ENCODE data around the gene MAD1L1. TPM values are rescaled to one million over a fixed set of nuclear protein-coding genes. Genes with fewer than 3 reads are reported as not detected.
"Not testable (repeated sequence)": the region's sequence is repeated elsewhere in the genome, so short reads cannot be mapped to it uniquely, and the experiment has no call there.

Gene MAD1L1
- total RNA-seq, 2 donors from 2014 or later = 51.2 to 63.8 TPM

DNA sequence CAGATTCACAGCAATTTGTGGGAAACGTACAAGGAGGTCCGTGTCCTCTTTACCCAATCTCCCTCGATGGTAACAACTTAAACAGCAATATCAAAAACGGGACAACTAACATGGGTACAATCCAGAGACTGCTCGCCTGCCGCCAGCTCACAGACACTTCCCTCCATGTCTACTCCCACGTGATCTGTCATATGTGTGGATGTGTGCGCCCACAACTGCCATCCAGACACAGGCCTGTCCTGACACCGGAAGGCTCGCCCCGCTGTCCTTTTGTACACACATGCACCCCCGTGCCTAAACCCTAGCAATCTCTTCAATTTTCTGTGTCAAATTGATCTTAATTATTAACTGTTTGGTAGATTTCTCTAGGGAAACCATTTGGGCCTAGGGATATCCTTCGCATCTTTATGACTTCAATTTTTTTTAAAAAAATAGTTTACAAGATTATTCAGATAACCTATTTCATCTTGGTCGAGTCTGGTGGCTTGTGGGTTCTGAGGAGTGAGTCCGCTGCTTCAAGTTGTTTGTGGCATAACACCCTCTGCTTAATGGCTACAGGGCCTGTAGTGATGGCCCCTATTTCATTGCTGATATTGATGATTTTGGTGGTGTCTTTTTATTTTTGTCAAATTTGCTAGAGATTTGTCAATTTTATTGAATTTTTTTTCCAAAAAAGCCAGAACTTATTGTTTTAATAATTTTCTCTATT is 260.6 kb downstream of the MAD1L1 start:
- Mint-ChIP-seq H3K9me3 (no peaks in the 10 kb centered on the region), H3K27ac (no peak overlapping the region), H3K4me1 (ENCODE audit: low read depth) (peaks cover 21% of the 10 kb centered on the region), H3K36me3 (ENCODE audit: insufficient read depth in 2 of 2) (peaks cover 5 to 6% of the 10 kb centered on the region in 2 donors), H3K27me3 (ENCODE audit: low read depth) (no peaks in the 10 kb centered on the region), H3K4me3 (no peak overlapping the region)
- ATAC-seq (replicated peaks in 1 of 2) (no peak), DNase-seq (no peak)

GRCh38 chr7:1970895-1971294 is 261.9 kb downstream of the MAD1L1 start:
- Mint-ChIP-seq H3K27ac (no peak overlapping the region), H3K36me3 (ENCODE audit: insufficient read depth in 2 of 2) (peaks cover 2 to 8% of the 10 kb centered on the region in 2 donors), H3K4me1 (ENCODE audit: low read depth) (peaks cover 27% of the 10 kb centered on the region), H3K9me3 (no peaks in the 10 kb centered on the region), H3K27me3 (ENCODE audit: low read depth) (no peaks in the 10 kb centered on the region), H3K4me3 (no peak overlapping the region)
- no peak for ATAC-seq (replicated peaks in 1 of 2)
- no peak for DNase-seq

DNA sequence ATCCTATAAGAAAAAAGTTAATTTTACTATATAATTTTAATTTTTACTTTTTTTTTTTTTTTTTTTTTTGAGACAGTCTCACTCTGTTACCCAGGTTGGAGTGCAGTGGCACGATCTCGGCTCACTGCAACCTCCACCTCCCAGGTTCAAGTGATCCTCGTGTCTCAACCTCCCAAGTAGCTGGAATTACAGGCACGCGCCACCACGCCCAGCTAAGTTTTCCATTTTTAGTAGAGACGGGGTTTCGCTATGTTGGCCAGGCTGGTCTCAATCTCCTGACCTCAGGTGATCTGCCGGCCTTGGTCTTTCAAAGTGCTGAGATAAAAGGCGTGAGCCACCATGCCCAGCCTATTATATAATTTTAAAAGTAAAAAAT is 262.5 kb downstream of the MAD1L1 start:
- not testable (repeated sequence) for H3K36me3 Mint-ChIP-seq (ENCODE audit: insufficient read depth in 2 of 2); H3K27me3 Mint-ChIP-seq (ENCODE audit: low read depth); H3K4me3 Mint-ChIP-seq; ATAC-seq (replicated peaks in 1 of 2); DNase-seq; H3K27ac Mint-ChIP-seq; H3K9me3 Mint-ChIP-seq
- peaks cover 31% of the 10 kb centered on the region for H3K4me1 Mint-ChIP-seq (ENCODE audit: low read depth)

DNA sequence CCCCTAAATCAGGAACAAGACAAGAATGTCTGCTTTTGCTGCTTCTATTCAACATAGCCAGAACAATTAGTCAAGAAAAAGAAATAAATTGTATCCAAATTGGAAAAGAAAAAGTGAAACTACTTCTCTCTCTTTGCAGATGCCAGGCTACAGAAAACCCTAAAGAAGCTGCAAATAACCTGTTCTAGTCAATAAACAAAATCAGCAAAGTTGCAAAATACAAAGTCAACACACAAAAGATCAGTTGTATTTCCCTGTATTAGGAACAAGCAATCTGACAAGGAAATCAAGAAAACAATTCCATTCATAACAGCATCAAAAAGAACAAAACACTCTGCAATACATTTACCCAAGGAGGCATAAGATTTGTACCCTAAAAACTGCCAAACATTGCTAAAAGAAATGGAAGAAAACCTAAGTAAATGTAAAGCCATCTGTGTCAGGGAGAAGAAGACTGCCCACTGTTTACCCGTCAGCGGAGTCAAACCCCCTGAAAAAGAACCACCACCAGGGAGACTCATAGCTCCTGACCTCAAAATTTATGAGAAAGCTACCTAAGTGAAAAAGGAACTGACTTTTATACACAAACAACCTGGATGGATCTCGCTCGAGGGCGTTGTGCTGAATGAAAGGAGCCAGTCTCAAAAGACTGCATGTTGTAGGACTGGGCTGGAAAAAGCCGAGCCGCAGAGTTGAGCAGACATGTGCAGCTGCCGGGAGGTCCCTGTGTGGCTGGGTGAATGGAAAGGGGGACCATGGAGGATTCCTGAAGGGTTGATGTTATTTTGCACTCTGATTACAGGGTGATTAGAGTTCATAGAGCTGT is 263.1 kb downstream of the MAD1L1 start:
- Mint-ChIP-seq H3K27ac (no peak overlapping the region), H3K4me3 (no peak overlapping the region), H3K4me1 (ENCODE audit: low read depth) (peaks cover 30% of the 10 kb centered on the region), H3K36me3 (ENCODE audit: insufficient read depth in 2 of 2) (peaks cover 2 to 10% of the 10 kb centered on the region in 2 donors), H3K9me3 (no peaks in the 10 kb centered on the region), H3K27me3 (ENCODE audit: low read depth) (no peaks in the 10 kb centered on the region)
- no peak for DNase-seq
- ATAC-seq (replicated peaks in 1 of 2) = peak; percentile 26 to 60

DNA sequence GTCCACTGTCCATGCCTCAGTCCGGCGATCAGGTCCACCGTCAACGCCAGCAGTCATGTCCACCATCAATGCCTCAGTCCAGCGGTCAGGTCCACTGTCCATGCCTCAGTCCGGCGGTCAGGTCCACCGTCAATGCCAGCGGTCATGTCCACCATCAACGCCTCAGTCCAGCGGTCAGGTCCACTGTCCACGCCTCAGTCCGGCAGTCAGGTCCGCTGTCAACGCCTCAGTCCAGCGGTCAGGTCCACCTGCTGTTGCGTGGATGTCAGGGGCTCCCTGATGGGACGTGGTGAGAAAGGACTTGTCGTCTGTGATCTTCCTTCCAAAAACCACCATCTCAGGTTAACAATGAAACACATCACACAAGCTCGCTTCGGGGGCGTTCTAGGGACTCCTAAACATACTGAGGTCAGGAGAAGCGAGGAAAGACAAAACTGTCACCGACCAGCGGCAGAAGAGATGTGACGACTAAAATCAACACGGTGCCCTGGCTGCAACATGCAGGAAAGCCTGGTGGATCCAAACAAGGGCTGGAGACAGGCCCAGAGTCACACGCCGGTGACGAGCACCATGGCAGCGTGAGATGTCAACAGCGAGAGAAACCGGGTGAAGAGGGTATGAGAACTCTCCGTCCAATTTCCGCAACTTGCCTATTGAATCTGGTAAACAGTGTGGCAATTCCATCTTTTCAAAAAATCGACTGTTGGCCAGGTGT is 264.2 kb downstream of the MAD1L1 start:
- Mint-ChIP-seq H3K9me3 (no peaks in the 10 kb centered on the region), H3K4me3 (no peak overlapping the region), H3K4me1 (ENCODE audit: low read depth) (peaks cover 24% of the 10 kb centered on the region), H3K27me3 (ENCODE audit: low read depth) (no peaks in the 10 kb centered on the region), H3K27ac (no peak overlapping the region), H3K36me3 (ENCODE audit: insufficient read depth in 2 of 2) (peaks cover 2 to 16% of the 10 kb centered on the region in 2 donors)
- ATAC-seq (replicated peaks in 1 of 2) (no peak), DNase-seq (no peak)

DNA sequence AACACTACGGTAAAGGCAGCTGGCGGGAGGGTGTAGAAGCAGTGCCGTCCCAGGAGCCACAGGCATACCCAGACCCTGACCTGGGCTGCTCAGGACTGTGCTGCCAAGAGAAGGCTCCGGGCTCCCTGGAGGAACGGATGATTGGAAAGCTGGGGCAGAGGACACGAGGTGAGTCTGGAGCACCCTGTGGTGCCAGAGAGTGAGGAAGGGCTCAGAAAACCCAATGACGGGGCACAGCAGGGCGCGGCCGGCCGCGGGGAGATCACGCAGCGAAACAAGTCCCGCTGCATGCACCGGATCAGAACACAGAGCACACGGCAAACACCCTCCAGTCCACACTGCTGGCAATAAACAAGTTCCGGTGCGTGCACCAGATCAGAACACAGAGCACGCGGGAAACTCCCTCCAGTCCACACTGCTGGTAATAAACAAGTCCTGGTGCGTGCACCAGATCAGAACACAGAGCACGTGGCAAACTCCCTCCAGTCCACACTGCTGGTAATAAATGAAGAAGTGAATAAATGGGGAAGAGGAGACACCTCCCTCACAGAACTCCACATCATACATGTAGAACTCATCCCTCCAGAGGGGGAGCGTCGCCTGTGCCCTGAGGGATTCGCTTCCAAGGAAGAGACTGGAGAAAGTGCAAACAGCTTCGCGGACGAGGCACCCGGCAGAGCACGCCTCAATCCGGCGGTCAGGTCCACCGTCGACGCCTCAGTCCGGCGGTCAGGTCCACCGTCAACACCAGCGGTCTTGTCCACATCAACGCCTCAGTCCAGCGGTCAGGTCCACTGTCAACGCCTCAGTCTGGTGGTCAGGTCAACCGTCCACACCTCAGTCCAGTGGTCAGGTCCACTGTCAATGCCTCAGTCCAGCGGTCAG is 265.0 kb downstream of the MAD1L1 start:
- no peaks in the 10 kb centered on the region for H3K27me3 Mint-ChIP-seq (ENCODE audit: low read depth)
- no peak overlapping the region for H3K27ac Mint-ChIP-seq
- peaks cover 24% of the 10 kb centered on the region for H3K4me1 Mint-ChIP-seq (ENCODE audit: low read depth)
- no peaks in the 10 kb centered on the region for H3K9me3 Mint-ChIP-seq
- no peak for DNase-seq
- ATAC-seq (replicated peaks in 1 of 2) = no peak
- H3K36me3 Mint-ChIP-seq (ENCODE audit: insufficient read depth in 2 of 2) = peaks cover 4 to 22% of the 10 kb centered on the region in 2 donors
- no peak overlapping the region for H3K4me3 Mint-ChIP-seq

GRCh38 chr7:1966631-1967200 is 266.0 kb downstream of the MAD1L1 start:
- Mint-ChIP-seq H3K9me3 (peaks cover 5 to 7% of the 10 kb centered on the region in 2 donors), H3K36me3 (ENCODE audit: insufficient read depth in 2 of 2) (peaks cover 10 to 31% of the 10 kb centered on the region in 2 donors), H3K4me1 (ENCODE audit: low read depth) (peaks cover 31% of the 10 kb centered on the region), H3K27me3 (ENCODE audit: low read depth) (no peaks in the 10 kb centered on the region), H3K27ac (no peak overlapping the region), H3K4me3 (no peak overlapping the region)
- ATAC-seq (replicated peaks in 1 of 2) (no peak), DNase-seq (no peak)

DNA sequence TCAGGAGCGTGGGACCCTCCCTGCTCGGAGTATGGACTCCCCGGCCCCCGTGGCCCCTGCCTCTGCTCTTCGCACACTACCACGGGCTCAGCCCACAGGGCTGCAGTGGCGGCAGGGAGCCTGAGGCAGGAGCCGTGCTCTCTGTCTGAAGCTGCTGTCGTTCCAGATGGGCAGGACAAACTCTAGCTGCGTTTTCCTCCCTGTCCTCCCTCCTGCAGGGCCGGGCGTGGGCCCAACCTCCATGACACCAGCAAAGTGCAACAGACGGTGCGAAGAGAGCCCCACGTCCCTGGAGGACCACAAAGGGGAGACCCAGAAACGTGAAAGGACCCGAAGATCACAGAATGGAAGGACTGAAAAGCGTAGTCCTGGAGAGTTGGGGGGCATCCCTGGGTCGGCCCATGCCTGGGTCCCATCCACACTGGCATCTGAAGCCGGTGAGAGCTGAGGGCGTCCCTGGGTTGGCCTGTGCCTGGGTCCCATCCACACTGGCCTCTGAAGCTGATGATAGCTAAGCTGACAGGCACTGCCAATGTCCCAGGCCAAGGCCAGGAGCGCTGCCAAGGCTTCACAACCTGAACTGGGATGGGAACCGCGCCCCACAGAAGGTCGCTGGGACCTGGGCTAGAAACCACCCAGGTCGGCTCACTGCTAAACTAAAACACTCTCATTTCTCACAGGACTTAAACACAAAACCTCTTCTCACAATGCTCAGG is 267.0 kb downstream of the MAD1L1 start:
- Mint-ChIP-seq H3K27me3 (ENCODE audit: low read depth) (no peaks in the 10 kb centered on the region), H3K27ac (no peak overlapping the region), H3K4me3 (no peak overlapping the region), H3K9me3 (peaks cover 9 to 15% of the 10 kb centered on the region in 2 donors), H3K36me3 (ENCODE audit: insufficient read depth in 2 of 2) (peaks cover 16 to 39% of the 10 kb centered on the region in 2 donors), H3K4me1 (ENCODE audit: low read depth) (peaks cover 39% of the 10 kb centered on the region)
- no peak for DNase-seq
- no peak for ATAC-seq (replicated peaks in 1 of 2)

DNA sequence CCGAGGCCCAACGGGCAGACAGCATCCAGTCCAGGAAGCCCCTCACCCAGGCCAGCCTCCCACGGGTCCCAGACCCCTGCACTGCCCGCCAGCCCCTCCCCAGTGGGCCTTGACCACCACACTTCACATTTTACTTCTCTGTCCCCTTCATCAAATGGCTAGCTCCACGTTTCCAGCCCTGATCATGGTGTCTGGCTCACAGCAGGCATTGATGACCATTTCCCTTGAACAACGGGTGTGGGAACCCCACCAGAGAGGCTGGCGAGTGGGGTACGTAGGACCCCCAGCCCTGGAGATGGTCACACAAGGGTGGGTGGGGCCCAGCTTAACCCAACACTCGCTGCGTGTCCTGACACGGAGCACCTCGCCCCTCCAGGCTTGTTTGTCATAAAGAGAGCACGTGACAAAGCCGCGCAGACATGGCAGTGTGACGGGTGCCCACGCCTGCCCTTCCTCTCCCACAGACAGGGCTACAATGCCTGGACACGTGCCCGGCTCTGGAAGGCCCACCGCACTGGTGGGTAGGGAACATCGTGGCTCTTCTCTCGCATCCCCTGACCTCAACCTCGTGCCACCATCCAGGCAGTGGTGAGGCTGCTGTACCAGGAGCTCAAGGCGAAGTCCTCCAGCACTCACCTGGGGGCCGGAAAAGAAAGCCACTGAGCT is 267.7 kb downstream of the MAD1L1 start:
- Mint-ChIP-seq H3K27ac (no peak overlapping the region), H3K9me3 (peaks cover 11 to 20% of the 10 kb centered on the region in 2 donors), H3K27me3 (ENCODE audit: low read depth) (no peaks in the 10 kb centered on the region), H3K36me3 (ENCODE audit: insufficient read depth in 2 of 2) (peaks cover 21 to 46% of the 10 kb centered on the region in 2 donors), H3K4me1 (ENCODE audit: low read depth) (peaks cover 39% of the 10 kb centered on the region), H3K4me3 (no peak overlapping the region)
- ATAC-seq (replicated peaks in 1 of 2) (no peak), DNase-seq (no peak)

DNA sequence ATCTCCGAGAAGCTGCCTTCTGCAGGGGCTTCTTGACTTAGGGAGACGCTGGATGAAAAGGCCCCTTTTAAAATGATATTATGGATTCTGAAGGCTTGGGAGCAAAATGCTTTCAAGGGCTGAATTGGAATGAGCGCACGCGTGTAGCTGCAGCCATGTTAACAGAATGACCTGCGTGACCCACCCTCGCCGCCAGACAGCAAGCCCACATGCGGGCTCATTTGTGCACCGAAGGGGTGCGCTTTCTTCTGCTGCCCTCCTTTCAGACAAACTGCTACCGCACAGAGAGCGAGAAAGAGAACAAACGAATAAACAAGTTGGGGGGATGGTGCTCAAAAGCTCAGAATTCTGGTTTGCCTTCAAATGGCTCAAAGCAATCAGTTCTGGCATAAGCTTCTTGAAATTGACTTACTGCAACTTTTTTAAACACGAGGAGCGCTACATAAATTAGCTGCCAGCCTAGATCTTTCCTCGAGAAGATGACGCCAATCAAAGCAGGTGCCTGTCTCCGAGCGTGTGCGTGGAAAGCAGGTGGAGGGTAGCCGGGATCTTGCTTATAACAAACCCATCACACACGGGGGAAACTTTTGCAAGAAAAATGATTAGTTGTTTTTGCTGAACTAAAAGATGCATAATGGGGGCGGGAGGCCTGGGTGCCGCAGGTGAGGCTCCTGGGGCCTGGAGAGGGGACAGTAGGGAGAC is 268.4 kb downstream of the MAD1L1 start:
- ATAC-seq (replicated peaks in 1 of 2) (no peak), DNase-seq (no peak)
- Mint-ChIP-seq H3K4me3 (no peak overlapping the region), H3K27me3 (ENCODE audit: low read depth) (no peaks in the 10 kb centered on the region), H3K36me3 (ENCODE audit: insufficient read depth in 2 of 2) (peaks cover 25 to 51% of the 10 kb centered on the region in 2 donors), H3K27ac (no peak overlapping the region), H3K4me1 (ENCODE audit: low read depth) (peaks cover 32% of the 10 kb centered on the region), H3K9me3 (peaks cover 14 to 22% of the 10 kb centered on the region in 2 donors)

GRCh38 chr7:1963575-1963974 is 269.2 kb downstream of the MAD1L1 start:
- Mint-ChIP-seq H3K4me3 (no peak overlapping the region), H3K27ac (no peak overlapping the region), H3K27me3 (ENCODE audit: low read depth) (no peaks in the 10 kb centered on the region), H3K9me3 (peaks cover 18 to 27% of the 10 kb centered on the region in 2 donors), H3K4me1 (ENCODE audit: low read depth) (peaks cover 35% of the 10 kb centered on the region), H3K36me3 (ENCODE audit: insufficient read depth in 2 of 2) (peaks cover 30 to 59% of the 10 kb centered on the region in 2 donors)
- ATAC-seq (replicated peaks in 1 of 2) = no peak
- no peak for DNase-seq

Measured in activated T-cell treated with anti-CD3 and anti-CD28 coated beads, Interleukin-2, amount 50 U/mL, for 72 hours (primary cell).